GM21381 (cell line): ENCODE results near the gene IGFBP5.

Source experiments
- ATAC-seq: cut with Tn5 transposase; IDR thresholded peaks from one replicate; pipeline ENCODE4 v1.9.1; 2021; ENCODE audit warnings: mild to moderate bottlenecking, moderate library complexity; ENCODE audit not compliant: unreplicated experiment

The IGFBP5 gene

GRCh38 chr2:216650626-216651257 lies 44.6 kb downstream of the IGFBP5 start:
- ATAC-seq, result no peak

DNA sequence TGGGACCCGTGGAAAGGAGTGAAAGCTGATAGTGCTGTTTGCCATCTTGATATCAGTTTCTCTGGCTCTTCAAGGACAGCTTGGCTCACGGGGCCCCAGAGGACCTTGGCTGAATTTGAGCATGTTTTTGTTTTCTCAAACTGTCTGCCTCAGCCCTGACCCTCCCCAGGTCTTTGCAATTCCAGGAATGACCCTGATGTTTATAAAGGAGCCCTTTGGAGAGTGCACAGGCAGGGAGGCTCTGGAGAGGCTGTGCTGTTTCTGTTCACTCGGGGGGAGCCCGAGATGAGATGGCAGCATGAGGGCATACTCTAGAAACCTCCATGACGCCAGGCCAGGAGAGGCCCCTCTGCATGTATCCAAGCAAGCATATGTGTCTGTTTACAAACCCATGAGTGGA lies 45.8 kb downstream of the IGFBP5 start:
- no peak for ATAC-seq

DNA sequence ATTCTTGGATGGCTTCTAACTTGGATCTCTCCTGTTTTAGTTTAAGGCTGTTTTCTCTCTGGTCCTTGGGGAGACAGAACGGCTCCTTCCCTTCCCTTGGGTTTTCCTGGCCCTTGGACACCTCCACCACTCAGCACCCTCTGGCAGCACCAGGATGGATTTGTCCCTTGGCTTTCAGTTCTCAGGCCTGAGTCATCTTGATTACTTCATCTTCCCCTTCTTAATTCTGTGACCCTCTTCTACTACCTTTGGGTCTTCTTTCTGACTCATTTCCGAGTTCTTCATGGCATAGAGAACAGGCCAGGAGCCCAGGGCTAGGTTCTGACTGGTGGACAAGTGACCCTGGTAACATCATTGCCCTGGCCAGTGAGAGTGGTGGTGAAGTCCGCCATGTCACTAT lies 47.2 kb downstream of the IGFBP5 start:
- no peak for ATAC-seq

- ATAC-seq, result no peak
Measured at GRCh38 chr2:216646116-216646515, 49.2 kb downstream of the IGFBP5 start.

DNA sequence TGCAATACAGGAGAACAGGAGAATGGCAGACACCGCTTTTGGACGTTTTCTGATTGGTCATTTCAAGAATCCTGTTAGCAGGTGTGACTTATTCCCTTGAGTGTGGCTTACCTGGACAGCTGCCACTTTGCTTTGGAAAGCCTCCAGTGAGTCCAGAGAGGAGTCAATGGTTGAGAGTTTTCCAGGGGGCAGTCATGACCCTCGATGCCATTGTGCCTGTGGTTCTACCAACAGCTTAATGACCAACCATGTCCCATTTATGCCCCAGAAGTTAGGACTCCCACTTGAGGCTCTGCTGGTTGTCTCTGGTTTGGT lies 49.8 kb downstream of the IGFBP5 start:
- no peak for ATAC-seq

DNA sequence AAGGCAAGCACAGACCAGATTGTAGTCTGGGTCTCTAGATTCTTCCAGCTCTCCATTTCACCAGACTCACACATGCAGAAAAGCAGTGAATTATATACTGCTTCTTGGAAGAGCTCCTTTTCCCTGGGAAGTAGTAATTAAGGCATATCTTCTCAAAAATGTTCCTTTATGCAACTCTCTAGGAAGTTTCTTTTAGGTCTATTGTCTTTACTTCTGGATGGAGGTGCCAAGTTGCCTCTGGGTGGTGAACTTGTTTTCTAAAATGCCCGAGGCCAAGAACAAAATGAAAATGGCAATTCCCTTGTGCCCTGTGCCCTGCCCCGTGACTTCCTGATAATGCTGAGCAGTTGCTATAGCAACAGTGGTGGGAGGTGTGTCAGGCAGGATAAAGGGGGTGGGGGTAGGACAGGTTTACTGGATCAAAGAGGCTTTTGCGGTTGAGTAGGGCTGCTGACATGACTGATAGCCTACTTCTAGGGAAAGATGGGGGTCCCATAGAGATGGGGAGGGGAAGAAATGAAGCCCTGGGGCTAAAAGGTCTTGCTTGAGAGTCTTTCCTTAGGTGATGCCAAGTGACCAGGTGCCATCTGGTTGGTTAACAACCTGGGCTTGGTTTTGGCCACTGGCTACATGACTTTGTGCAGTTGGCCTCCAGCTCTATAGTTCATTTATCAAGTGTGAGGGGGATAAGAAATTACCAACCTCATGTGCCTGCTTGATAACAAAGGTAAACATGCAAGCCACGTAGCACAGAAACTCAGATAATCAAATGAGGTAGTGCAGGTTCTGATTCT lies 50.3 kb downstream of the IGFBP5 start:
- no peak for ATAC-seq

DNA sequence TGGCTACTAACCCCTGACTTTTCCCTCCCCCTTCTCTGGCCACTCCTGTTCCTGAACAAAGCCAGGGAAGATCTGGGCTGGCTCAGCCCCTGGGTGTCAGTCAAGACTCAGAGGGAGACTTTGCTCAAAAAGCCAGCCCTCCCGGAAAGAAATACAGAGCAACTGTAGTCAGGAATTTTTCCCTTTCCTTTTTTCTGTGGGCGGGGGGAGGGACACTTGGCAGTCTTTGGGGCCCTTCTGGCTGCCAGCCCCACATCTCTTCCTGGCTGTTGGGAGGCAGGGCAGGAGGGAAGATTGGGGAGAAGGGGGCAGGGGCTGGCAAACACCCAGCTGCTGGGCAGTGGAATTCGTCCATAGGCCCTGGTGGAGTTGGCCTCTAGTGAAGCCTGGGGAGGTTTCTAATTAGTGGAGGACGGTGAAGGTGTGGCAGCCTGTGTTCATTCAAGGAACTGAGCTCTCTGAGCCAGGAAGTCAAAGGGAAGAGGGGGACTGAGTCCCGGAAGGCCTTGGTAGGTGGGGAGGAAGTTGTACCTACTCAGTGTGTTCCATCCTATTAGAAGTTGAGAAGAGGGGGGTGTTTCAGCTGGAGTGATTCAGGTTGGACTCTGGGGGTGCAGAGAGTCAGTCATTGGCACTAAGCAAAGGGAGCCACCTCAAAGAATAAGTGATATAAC lies 51.2 kb downstream of the IGFBP5 start:
- ATAC-seq, result no peak

- no peak for ATAC-seq
Measured at GRCh38 chr2:216637472-216637871, 57.9 kb downstream of the IGFBP5 start.

- ATAC-seq, result no peak
Measured at GRCh38 chr2:216636551-216637450, 58.5 kb downstream of the IGFBP5 start.

GRCh38 chr2:216635701-216636550 lies 59.4 kb downstream of the IGFBP5 start:
- no peak for ATAC-seq

GRCh38 chr2:216635171-216635570 lies 60.2 kb downstream of the IGFBP5 start:
- ATAC-seq, result no peak

GRCh38 chr2:216634370-216635148 lies 60.8 kb downstream of the IGFBP5 start:
- ATAC-seq, result no peak

DNA sequence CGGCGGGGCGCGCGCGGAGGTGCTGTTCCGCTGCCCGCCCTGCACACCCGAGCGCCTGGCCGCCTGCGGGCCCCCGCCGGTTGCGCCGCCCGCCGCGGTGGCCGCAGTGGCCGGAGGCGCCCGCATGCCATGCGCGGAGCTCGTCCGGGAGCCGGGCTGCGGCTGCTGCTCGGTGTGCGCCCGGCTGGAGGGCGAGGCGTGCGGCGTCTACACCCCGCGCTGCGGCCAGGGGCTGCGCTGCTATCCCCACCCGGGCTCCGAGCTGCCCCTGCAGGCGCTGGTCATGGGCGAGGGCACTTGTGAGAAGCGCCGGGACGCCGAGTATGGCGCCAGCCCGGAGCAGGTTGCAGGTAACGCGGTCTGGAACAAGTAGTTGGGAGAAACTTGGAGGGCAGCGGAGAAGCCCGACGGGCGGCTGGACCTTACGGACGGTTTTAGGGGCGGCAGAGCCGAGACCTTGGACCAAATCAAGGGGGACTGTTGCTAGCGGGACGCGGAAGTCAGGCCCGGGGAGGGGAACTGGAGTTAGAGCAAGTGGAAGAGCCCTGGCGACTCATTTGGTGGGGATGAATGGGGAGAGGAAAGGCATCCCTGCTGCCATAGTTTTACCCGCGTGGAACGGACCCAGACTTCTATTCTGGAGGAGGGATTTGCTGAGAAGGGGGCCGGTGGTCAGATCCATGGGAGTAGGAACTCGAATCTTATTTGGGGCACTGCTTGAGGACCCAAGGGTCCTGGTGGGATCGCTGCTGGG lies 61.6 kb downstream of the IGFBP5 start:
- no peak for ATAC-seq

DNA sequence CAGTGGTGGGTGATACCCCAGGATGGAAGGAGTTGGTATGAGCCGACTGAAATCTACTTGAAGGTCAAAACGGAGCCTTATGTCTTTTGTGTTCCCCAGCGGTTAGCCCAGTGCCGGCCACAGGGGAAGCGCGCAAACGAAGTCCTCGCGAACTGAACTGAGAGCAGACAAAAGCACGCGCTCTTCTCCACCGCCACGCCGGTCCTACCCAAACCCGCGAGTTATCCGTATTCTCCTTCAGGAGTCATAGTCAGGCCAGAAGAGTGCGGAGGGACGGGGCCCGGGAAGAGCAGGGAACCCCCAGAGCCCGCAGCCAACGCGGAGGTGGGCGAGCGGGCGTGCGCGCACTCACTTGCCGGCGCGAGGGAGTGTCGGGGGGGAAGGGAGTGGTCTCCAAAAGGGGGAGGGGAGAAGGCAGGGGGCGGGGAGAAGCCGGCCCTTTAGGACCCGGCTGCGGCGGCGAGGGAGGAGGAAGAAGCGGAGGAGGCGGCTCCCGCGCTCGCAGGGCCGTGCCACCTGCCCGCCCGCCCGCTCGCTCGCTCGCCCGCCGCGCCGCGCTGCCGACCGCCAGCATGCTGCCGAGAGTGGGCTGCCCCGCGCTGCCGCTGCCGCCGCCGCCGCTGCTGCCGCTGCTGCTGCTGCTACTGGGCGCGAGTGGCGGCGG lies 62.3 kb downstream of the IGFBP5 start, which contains the start of gene IGFBP2:
IGFBP2 (plus strand) TSS at position 469 of the 664 bp plus-strand sequence; CDS start at position 573, 104 bp downstream.
- no peak for ATAC-seq

- no peak for ATAC-seq
Measured at GRCh38 chr2:216632346-216632951, 62.9 kb downstream of the IGFBP5 start.

GRCh38 chr2:216629784-216630183 lies 65.6 kb downstream of the IGFBP5 start:
- ATAC-seq, result no peak

- no peak for ATAC-seq
Measured at GRCh38 chr2:216626875-216627245, 68.5 kb downstream of the IGFBP5 start.
